Stimulated activated CD8-positive, alpha-beta memory T cell treated with anti-CD3 and anti-CD28 coated beads, Interleukin-7, amount 100 ng/mL, for 4 hours (primary cell): ENCODE results near the gene NRTN.
"Not testable (repeated sequence)": the region's sequence is repeated elsewhere in the genome, so short reads cannot be mapped to it uniquely, and the experiment has no call there.

Experiments used
- DNase-seq, 2 donors: peaks; one replicate each; pipeline ENCODE4 v3.0.0-alpha.2; 2020; ENCODE audit warnings: low read depth in 2 of 2

The NRTN gene

GRCh38 chr19:5867201-5868136 is 62.6 kb downstream of the NRTN start:
- no peak for DNase-seq

DNA sequence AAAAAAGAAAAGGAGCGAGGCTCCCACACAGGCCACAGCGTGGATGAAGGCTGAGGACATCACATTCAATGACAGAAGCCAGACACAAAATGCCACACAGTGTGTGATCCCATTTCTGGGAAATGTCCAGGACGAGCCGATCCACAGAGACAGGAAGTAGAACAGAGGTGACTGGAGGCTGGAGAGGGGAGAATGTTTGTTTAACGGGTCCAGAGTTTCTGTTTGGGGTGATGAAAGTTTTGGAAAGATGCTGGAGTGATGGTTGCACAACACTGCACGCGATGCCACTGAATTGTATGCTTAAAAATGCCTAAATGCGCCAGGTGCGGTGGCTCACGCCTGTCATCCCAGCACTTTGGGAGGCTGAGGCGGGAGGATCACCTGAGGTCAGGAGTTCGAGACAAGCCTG is 66.1 kb downstream of the NRTN start:
- no peak for DNase-seq

DNA sequence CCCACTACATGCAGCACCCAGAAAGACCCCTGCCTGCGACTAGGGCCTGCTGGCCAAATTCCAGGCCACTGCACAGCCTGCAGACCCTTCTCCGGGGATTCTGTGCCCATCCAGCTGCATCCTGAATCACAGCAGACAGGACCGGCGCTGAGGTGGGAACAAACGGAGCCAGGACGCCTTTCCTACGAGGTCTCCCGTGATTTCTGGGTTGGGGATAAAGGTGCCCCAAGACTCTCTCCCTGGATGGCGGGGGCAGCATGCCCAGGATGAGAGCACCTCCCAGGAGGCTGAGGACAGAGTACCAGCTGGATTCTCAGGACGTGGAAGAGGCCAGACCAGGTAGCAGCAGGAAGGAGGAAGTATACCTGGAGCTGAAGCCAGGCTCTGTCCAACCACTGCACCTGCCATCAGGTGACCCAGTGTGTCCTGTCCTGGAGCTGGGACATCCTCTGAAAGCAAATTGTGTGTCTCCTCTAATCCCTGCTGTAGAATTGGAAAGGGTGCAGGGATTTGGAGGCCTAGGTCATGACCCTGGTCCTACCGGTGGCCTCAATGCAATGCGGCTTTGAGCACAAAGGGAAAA is 68.8 kb downstream of the NRTN start:
- DNase-seq = no peak

GRCh38 chr19:5874496-5874895 is 69.6 kb downstream of the NRTN start:
- not testable (repeated sequence) for DNase-seq

GRCh38 chr19:5877427-5877826 is 72.6 kb downstream of the NRTN start:
- DNase-seq = no peak

GRCh38 chr19:5877882-5878281 is 73.0 kb downstream of the NRTN start:
- no peak for DNase-seq
